Activated CD4-positive, CD25-positive, alpha-beta regulatory T cell treated with anti-CD3 and anti-CD28 coated beads, Interleukin-2, amount 50 U/mL, for 72 hours (primary cell): ENCODE data around the gene ITPRIPL2.

Source experiments
- DNase-seq: peaks from one replicate; pipeline ENCODE4 v3.0.0; 2021

The ITPRIPL2 gene

GRCh38 chr16:19113577-19114358 lies at the start of gene ITPRIPL2:
Gene ITPRIPL2, plus strand, starts transcription at chr16:19113964. Its CDS starts 498 bp downstream, at chr16:19114462.
- no peak for DNase-seq

GRCh38 chr16:19066988-19067348 lies 46.8 kb upstream of the ITPRIPL2 start:
- DNase-seq: no peak

- DNase-seq: peak; percentile 96
Measured at GRCh38 chr16:19067349-19068236, 46.2 kb upstream of the ITPRIPL2 start, which contains the start of gene COQ7. Gene COQ7, plus strand, starts transcription at chr16:19067614. Its CDS starts 51 bp downstream, at chr16:19067665.

GRCh38 chr16:19068237-19068815 lies 45.4 kb upstream of the ITPRIPL2 start:
- DNase-seq: no peak

- peak; percentile 52 for DNase-seq
Measured at GRCh38 chr16:19071811-19072777, 41.7 kb upstream of the ITPRIPL2 start.

- DNase-seq: no peak
Measured at GRCh38 chr16:19073344-19073743, 40.4 kb upstream of the ITPRIPL2 start.

- DNase-seq: no peak
Measured at GRCh38 chr16:19073863-19074262, 39.9 kb upstream of the ITPRIPL2 start.

- DNase-seq: no peak
Measured at GRCh38 chr16:19075511-19075910, 38.3 kb upstream of the ITPRIPL2 start.

- DNase-seq: no peak
Measured at GRCh38 chr16:19077879-19078278, 35.9 kb upstream of the ITPRIPL2 start.

GRCh38 chr16:19083670-19084069 lies 30.1 kb upstream of the ITPRIPL2 start:
- DNase-seq: no peak

GRCh38 chr16:19084139-19084538 lies 29.6 kb upstream of the ITPRIPL2 start:
- DNase-seq: no peak

- no peak for DNase-seq
Measured at GRCh38 chr16:19084879-19085278, 28.9 kb upstream of the ITPRIPL2 start.

- no peak for DNase-seq
Measured at GRCh38 chr16:19085679-19086200, 28.0 kb upstream of the ITPRIPL2 start.

- DNase-seq: peak; percentile 88
Measured at GRCh38 chr16:19086322-19087199, 27.2 kb upstream of the ITPRIPL2 start.

GRCh38 chr16:19088341-19088916 lies 25.3 kb upstream of the ITPRIPL2 start:
- no peak for DNase-seq

GRCh38 chr16:19089410-19089955 lies 24.3 kb upstream of the ITPRIPL2 start:
- no peak for DNase-seq

GRCh38 chr16:19090916-19091315 lies 22.8 kb upstream of the ITPRIPL2 start:
- no peak for DNase-seq

- DNase-seq: no peak
Measured at GRCh38 chr16:19092653-19093410, 20.9 kb upstream of the ITPRIPL2 start.
